CD4-positive, alpha-beta T cell treated with Interleukin-17A for 4 hours (primary cell): ENCODE measurements around the gene CDC42EP4.

Source experiments
- DNase-seq: peaks from one replicate; pipeline ENCODE4 v3.0.0-alpha.2; 2020; ENCODE audit warnings: mixed read lengths

Gene CDC42EP4, protein sequence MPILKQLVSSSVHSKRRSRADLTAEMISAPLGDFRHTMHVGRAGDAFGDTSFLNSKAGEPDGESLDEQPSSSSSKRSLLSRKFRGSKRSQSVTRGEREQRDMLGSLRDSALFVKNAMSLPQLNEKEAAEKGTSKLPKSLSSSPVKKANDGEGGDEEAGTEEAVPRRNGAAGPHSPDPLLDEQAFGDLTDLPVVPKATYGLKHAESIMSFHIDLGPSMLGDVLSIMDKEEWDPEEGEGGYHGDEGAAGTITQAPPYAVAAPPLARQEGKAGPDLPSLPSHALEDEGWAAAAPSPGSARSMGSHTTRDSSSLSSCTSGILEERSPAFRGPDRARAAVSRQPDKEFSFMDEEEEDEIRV

DNA sequence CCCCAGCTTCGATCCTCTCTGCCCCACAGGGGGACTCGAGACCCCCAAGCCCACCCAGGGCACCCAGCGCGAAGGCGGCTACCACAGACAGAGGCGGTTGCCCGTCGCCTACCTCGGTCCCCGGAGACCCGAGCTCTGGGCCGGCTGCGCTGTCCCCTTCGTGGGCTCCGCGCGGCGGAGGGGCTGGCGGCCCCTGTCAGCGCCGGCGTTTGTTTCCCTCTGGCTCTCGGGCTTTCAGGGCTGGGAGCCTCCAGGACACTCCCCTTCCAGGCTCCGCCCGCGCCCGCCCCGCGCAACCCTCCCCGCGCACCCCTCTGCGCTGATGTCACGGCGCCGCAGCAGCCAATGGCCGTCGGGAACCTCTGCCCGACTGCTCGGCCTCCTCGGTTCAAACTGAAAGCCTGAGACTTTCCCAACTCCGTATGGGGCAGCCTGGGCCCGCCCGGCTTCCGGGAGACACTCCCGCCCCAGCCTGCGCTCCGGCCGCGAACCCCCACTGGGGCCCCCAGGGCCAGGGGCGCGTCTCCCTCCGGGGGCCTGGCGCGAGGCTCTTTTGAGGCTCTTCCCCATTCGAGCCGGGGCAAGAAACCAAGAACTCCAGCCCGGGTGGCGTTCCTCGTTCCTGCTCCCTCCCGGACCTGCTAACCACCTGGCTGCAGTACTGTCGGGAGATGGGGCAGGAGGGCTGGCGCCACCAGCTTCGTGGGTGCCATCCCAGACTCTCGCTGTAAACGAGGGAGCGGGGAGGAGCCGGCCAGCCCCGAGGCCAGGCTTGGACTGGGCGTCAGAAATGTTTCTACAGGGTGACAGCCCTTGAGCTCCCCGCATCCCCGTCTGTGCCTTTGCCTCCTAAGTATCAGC lies at the start of gene CDC42EP4:
TSS of gene CDC42EP4 (minus strand) at position 221 of the 861 bp plus-strand sequence. CDS start 25,501 bp downstream, outside the sequence.
- peak; percentile 90 for DNase-seq

DNA sequence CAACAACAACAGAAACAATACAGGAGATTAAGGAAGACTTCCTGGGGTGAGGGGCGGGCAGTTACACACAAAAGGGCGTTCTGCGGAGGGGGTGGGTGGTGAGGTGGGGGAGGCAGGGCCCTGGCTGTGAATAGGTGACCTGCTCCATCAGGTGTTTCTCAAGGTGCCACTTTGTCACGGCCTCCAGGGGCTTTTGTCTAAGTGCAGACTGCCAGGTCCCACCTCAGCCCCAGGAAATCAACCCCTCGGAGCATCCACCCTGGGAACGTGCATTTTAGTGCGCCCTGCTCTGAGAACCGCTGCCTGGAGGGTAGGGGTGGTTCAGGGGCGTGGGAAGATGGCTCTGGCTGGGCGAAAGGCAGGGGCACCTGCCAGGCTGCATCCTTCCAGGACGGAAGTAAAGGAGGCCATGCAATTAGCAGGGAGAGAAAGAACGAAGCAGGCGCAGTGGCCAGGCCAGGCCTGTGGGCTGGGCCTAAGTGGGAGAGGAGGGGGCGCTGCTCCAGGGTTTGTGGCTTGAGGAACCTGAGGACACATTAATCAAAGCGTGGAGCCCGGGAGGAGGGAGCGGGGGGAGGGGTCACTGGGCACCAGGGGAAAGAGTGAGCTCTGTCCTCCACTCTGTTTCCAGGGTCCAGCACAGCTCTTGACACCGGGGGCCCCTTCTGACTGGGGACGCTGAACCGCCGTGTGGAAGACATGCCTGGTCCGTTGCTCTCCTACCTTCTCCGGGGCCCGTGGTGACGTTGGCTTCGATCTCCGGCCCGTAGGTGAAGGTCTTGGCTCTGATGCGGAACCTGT lies 49.4 kb upstream of the CDC42EP4 start:
- no peak for DNase-seq

DNA sequence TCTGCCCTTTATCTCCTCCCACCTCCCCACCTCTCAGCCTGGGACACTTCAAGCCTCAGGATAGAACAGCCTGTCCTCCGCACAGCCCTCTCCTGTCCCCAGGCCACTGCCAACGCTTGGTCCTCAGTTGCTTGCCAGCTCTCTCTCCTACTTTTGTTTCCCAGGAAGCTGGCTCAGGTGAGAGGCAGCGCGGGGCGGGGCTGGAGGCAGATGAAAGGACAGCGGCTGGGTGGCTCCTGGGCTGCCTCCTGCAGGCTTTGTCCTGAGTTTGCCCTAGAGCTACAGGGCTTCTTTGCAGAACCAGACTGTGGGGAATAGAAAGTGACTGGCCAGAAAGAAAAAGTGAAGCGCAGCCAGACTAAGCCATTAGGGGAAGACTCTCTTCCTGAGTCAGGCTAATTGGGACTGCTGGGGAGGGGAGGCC lies 48.2 kb upstream of the CDC42EP4 start:
- DNase-seq: no peak

DNA sequence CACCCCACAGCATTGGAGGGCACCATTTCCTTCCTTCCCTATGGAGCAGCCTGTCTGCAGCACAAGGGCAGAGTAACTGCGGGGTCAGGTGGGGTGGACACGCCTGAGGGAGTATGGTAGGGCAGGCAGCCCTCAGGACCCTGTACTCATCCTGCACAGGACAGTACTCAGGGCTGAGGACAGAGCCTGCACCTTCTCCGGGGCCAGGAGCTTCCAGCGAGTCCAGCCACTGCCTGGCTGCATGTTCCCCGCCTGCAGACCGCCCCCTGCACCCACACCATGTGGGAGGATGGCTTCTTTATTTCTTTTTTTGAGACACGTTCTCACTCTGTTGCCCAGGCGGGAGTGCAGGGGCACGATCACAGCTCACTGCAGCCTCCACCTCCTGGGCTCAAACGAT lies 47.6 kb upstream of the CDC42EP4 start:
- DNase-seq: no peak

DNA sequence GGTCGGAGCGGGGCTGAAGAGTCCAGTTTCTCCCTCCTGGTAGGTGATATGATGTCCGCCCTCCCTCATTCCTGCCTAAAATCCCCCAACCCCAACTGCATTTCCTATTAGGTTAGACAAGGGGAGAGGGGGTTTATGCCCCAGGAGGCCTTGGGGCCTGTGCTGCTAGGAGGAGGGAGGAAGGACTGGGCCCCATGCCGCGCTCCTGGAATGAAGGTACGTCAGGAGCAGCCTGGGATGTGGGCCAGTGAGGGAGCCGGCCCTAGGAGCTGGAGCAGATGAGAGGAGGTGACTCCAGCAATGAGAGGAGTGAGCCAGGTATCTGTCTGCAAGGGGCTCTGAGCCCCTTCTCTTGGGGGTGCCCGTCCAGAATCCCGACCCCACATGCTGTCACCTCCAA lies 46.9 kb upstream of the CDC42EP4 start:
- no peak for DNase-seq

DNA sequence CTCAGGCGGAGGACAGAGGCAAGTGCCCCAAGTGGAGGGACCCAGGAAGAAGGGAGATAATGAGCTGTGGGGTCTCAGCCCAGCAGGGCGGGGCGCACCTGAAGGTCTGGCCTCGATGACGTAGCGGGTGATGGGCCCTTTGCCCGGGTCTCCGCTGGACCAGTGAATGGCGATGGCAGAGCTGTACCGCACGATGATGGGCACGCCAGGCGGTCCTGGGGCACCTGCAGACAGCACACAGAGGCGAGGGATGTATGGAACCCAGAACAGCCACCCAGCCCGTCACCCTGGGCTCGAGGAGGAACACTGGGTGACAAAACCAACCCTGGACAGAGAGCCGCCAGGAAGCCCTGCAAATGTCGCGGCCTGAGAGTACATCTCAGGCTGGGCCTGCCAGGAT lies 46.2 kb upstream of the CDC42EP4 start:
- no peak for DNase-seq

DNA sequence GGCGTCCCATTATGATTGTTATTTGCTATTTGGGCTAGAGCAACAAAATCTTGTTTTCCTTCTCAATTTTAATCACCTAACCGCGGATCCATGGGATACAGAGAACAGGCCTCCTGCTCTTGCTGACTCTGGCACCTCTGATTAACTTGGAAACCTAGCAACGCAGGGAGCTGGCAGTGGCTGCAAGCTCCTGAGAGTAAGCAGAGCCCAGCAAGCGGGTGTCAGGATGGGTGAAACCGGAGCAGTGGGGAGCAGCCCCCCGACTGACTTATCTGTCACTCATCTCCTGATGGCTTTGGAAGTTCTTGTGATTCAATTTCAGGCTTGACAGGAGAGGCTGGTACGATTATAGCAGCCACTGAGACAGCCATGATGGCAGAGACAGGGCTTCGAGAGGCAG lies 45.5 kb upstream of the CDC42EP4 start:
- DNase-seq: no peak

DNA sequence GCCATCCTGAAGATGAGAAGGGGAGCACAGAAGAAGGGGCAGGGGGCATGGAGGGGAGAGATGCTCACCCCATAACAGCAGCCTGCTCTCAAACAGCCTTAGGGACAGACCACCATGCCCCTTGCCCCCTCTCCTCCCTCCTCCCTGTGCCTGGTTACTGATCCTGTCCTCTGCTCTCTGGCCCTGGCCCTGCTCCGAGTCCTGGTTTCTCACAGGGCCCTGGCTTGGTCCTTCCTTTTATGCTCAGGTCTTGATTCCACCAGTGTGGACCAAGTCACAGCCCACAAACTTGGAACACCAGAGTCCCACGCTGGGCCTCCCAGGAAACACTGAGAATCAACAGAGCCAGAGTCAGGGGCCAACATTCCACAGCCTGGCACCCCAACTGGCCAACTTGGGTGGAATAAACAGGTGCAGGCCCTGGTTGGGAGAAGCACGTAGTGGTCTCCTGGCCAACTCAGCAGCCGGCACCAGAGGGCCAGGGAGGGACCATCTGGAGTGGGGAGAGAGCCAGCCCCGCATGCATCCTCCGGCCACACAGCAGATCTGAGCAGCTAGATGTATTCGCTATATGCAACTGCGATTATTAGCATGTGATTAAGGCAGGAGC lies 44.9 kb upstream of the CDC42EP4 start:
- no peak for DNase-seq

DNA sequence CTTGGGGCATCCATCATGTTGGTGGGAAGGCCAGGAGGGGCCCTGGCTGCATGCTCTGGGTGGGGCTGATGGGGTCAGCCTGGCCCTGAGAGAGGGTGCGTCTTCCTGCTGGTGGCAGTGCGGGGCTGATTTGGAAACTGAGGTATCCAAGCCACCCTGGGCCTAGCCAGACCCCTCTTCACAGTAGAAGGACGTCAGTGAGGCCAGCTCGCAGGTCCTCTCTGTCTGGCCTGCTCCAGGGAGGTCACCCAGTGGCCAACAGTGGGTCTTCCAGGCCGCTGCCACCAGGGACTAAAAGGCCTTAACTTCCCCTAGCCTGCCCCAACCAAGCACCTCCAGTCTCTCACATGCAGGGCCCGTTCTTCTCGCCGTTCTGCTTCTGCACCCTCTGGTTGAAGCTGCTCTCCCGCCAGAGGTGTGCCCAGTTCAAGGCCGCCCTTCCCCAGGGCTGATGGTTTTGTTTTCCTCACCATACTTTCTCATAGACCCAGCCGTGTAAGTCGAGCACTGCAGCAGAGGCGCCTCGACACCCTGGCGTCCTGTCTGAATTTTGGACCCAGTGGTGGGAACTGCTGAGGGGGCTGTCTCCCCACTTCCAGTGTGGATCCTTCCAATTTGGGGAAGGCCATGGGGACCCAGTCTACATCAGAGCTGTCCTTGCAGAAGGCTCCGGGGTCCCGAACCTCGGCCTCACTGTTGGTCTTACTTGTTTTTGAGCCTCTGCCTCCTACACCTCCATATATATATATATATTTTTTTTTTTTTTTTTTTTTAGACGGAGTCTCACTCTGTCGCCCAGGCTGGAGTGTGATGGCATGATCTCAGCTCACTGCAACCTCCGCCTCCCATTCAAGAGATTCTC lies 42.9 kb upstream of the CDC42EP4 start:
- DNase-seq: no peak

DNA sequence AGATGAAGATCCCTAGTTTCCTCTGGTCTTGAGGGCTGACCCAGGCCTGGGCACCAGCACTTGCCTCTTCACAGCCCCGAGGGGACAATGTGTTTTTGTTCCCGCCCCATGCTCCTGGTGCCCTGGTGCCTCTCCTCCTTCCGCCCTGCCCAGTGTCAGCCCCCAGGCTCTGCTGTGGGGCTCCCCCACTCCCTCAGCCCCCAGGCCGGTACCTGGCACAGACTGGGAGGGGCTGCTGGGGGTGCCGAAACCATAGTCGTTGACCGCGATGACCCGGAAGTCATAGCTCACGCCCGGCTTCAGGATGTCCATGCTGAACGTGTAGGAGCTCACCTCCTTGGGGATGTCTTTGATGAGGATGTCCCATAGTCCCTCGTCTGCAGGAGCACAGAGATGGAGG lies 40.5 kb upstream of the CDC42EP4 start:
- no peak for DNase-seq

DNA sequence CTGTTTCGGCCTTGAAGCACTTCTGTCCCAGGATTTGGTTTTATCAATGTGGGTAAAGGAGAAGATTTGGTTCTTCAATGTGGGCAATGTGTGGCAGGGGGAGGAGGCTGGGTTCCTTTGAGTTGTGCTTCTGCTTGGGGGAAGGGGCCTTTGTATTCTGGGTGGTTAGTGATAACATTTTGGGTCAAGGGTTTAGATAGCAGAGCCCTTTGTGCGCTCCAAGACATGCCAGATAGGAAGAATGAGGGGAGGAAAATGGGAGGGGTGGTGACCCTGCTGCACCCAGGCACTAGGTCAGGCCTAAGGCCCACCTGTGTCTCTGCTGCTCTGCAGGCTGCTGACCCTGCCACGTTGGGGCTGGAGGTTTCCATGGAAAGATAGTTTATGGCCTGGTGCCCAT lies 40.0 kb upstream of the CDC42EP4 start:
- DNase-seq: no peak

DNA sequence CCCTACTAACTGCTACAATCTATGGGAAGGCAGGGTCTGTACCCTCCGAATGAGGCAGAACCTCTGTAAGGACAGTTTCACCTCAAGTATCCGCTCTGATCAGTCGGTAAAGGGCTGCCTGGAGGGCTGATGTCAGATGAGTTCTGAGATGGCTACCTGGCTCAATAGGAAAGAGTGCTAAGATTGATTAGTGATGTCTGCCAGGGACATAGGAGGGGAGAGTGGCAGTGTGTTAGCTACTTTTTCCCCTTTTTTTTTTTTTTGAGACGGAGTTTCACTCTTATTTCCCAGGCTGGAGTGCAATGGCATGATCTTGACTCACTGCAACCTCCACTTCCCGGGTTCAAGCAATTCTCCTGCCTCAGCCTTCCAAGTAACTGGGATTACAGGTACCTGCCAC lies 39.1 kb upstream of the CDC42EP4 start:
- no peak for DNase-seq

DNA sequence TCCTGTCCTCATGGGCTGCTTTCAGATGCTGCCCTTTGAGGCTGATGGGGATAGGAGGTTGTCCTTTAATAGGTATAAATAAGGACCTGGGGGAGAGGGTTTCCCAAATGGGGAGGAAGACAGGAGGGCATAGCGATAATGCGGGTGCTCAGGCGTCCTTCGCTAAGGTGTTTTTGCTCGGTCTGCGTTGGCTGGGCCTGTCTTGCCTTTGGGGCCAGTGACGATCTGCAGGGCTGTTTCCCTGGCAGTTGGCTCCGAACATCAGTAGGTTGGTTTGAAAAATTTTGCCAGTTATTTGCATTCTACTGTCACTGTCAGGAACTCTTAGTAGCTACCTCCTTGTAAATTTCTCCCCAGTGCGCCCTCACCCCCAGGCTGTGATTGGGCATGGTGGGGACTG lies 37.8 kb upstream of the CDC42EP4 start:
- no peak for DNase-seq

DNA sequence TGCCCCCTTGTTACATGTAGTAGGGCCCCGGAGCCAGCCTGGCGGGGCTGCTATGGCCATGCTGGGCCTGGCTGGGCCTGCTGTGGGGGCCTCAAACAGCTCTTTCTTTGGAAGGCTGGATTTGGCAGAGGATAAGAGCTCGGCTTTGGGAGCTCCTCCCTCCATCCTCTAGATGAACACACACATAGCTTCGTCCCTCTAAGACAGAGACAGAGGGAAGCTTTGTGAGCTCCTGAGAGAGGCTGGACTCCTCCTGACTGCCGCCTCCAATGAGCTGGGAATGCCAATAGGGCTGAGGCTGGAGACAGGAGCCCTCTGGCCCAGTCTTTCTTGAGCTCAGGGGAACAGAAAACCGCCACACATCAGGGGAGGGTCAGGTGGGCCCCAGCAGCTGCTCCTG lies 37.3 kb upstream of the CDC42EP4 start:
- no peak for DNase-seq

DNA sequence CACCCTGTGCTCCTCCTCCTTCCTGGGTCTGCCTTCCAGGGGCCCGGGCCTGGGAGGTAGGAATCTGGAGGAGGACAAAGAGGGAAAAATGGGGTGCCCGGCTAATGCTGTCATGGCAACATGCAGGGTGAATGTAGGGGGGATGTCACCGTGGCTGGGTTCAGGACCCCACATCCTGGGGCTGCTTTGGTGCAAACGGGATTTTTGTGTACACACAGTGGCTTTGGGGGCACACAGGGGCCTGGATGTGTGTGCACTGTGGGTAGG lies 37.0 kb upstream of the CDC42EP4 start:
- no peak for DNase-seq

DNA sequence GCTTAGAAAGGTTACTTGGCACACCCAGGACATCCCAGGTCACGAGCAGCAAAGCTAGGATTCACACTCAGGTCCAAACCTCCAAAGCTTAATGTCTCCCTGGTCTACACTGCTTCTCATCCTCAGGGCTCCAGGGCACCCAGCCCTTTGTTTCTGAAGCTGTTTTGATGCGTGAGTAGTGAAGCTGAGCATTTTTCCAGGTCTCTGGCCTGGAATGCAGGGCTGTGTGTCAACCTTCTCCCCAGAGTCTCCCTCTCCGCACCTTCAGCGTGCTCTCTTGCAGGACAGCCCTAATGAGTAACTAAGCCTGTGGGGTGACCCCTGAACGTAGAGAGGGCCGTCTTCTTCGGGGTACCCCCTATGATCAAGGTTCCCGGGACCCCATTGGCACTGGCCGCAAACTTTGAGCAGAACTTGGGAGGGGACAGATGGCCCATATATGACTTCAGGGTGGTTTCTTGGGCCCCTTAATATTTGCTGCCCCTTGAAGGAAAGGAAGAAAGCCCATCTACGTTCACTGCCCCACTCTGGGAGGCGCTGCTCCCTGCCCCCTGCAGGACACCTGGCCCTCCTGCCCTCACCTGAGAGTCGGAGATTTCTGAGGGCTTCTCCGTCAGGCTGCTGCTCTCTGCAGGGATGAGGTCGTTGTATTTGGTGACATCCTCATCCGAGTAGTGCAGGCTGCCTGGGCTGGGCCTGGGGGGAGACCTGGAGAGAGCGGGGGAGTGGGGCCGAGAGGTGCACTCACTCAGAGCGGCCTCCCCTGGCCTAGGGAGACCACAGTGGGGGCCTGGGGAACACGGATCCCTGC lies 36.4 kb upstream of the CDC42EP4 start:
- DNase-seq: no peak

DNA sequence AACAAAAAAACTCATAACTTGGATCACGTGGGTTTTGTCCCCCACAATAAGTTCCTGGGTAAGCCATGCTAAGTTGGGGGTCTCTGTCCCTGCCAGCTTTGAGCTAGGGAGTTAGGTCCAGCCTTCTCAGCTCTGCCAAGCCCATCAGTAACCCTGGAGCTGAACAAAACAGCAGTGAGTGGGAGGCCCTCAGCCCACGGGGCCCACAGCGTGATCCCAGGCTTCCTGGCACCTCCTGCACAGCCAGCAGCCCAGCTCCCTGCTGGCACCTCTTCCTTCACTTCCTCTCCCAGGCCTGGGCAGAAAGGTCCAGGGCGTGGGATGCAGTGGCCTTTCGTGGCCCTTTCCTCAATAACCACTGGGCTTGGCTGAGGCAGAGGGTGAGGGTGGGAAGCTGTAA lies 35.5 kb upstream of the CDC42EP4 start:
- no peak for DNase-seq

DNA sequence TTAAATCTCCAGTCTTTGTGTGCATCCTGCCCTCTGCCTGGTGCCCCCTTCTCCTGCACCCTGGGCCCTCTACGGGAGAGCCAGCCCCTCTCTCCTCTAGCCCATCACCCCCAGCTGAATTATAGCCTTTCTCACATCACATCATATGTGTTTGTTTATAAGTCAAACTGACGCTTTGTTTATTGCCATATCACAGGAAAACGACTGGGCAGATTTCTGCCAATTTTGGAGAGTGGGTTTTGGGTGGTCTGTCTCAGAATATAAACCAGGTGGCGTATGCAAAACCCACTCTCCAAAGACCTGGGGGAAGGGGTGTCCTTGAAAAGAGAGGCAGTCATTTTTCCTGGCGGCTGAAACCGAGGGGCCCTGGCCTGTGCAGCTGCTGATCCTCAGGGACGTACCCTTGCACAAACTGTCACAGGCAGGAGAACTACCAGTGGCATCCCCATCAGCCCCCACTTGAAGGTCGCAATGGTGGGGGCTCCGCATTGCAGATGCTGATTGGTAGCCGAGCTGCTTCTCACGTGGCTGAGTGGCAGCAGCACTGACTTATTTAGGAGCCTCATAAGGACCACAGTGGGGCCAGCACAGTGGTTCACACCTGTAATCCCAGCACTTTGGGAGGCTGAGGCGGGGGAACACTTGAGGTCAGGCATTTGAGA lies 34.8 kb upstream of the CDC42EP4 start:
- DNase-seq: no peak

DNA sequence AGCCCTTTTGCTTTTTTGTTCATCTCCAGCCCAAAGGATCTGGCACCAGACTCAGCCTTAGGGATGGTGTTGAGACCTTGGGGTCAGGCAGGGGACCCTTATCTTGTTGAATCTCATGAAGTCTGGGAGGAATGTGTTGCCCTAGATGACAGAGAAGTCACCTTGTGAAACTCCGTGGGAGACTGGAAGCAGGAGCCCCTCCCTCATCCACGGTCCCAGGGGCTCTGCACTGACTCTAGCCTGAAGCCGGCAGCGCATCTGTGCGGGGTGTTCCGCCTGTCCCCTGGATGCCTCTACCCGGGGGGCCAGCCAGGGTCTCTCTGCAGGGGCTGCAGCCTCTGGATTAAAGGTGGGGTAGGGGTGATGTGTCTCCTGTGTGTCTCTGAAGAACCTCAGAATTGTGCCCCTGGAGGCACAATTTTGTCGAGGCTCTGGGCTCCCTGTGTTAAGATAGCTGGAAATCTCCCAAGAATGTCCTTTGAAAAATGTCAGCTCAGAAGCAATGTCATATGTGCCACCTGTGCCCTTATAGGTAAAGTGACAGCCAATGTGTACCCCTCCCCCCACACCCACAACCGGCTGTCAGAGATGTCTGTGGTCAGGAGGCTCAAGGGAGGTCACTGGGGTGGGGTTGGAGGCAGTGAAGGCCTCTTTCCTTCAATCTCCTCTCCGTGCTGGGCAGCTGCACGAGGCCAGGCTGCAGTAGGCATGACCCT lies 32.1 kb upstream of the CDC42EP4 start:
- DNase-seq: no peak

DNA sequence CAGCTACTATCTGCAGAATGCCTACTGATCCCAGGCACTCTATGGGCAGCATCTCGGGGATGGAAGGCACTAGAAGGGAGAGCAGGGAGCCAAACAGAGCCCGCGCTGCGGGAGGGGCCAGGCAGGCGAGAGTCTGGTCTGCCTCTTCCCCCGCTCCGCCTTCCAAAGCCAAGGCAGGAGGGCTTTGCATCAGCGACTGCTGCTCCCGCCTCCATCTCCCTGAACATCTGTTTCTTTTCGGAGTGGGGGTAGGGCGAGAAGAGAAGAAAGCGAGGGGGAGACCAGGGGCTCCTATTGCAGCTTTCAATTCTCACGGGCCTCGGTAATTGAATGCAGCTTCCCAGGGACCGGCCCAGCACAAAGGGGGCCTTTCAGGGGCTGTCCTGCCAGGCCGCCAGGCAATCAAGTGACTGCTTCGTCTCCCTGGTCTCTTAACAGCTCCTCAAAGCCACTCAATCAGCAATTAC lies 31.4 kb upstream of the CDC42EP4 start:
- DNase-seq: no peak
